SK-N-SH treated with all-trans-retinoic acid at 6 μM for 48 hours (cell line): ENCODE data around the gene SUOX.
A peak's percentile ranks its signal among the peaks of the same experiment; 100 is the strongest.

Experiments
- ATAC-seq: fragments of 200-7000 bp; cut with Tn5 transposase; 3 replicates; pipeline ENCODE4 v1.9.1; 2020; ENCODE audit warnings: mild to moderate bottlenecking, moderate library complexity
- ARNTL ChIP-seq: fragments of 450-650 bp; formaldehyde crosslinking; IDR thresholded peaks from 2 replicates; pipeline ENCODE4 v1.5.0; 2020; ENCODE audit warnings: low read depth, mild to moderate bottlenecking, moderate library complexity, borderline replicate concordance
- BACH2 ChIP-seq: fragments of 250-450 bp; sonication (Bioruptor Pico); IDR thresholded peaks from 2 replicates; pipeline ENCODE4 v1.9.0; 2021; ENCODE audit warnings: mild to moderate bottlenecking, borderline replicate concordance
- CREB5 ChIP-seq: fragments of 250-450 bp; sonication (Bioruptor Pico); IDR thresholded peaks from 2 replicates; pipeline ENCODE4 v1.5.1; 2020; ENCODE audit warnings: low read depth, mild to moderate bottlenecking, moderate library complexity
- CSDC2 ChIP-seq: fragments of 250-450 bp; sonication (Bioruptor Pico); IDR thresholded peaks from 2 replicates; pipeline ENCODE4 v1.5.0; 2020; ENCODE audit warnings: mild to moderate bottlenecking, moderate library complexity
- CSRNP3 ChIP-seq: fragments of 250-450 bp; sonication (Bioruptor Pico); IDR thresholded peaks from 2 replicates; pipeline ENCODE4 v1.5.1; 2021; ENCODE audit warnings: mild to moderate bottlenecking, moderate library complexity
- GLIS3 ChIP-seq: fragments of 250-450 bp; sonication (Bioruptor Pico); IDR thresholded peaks from 2 replicates; pipeline ENCODE4 v1.5.0; 2020; ENCODE audit warnings: mild to moderate bottlenecking, moderate library complexity
- OSR1 ChIP-seq: fragments of 250-450 bp; sonication (Bioruptor Pico); IDR thresholded peaks from 2 replicates; pipeline ENCODE4 v1.8.0; 2022; ENCODE audit warnings: moderate library complexity, mild to moderate bottlenecking, inconsistent platforms
- PPARA ChIP-seq: fragments of 250-450 bp; sonication (Bioruptor Pico); IDR thresholded peaks from 2 replicates; pipeline ENCODE4 v1.5.0; 2020; ENCODE audit warnings: mild to moderate bottlenecking, borderline replicate concordance
- SNAI2 ChIP-seq: fragments of 250-450 bp; sonication (Bioruptor Pico); IDR thresholded peaks from 2 replicates; pipeline ENCODE4 v1.5.0; 2020; ENCODE audit warnings: mild to moderate bottlenecking, moderate library complexity
- TOX ChIP-seq: fragments of 250-450 bp; sonication (Bioruptor Pico); IDR thresholded peaks from 2 replicates; pipeline ENCODE4 v1.8.0; 2021; ENCODE audit warnings: mild to moderate bottlenecking, moderate library complexity, borderline replicate concordance
- TSHZ2 ChIP-seq: fragments of 250-450 bp; sonication (Bioruptor Pico); IDR thresholded peaks from 2 replicates; pipeline ENCODE4 v1.5.0; 2020; ENCODE audit warnings: mild to moderate bottlenecking, moderate library complexity
- ZFP3 ChIP-seq: fragments of 250-450 bp; sonication (Bioruptor Pico); IDR thresholded peaks from 2 replicates; pipeline ENCODE4 v1.5.0; 2020; ENCODE audit warnings: mild to moderate bottlenecking, moderate library complexity
- ZFP30 ChIP-seq: fragments of 450-650 bp; formaldehyde crosslinking; IDR thresholded peaks from 2 replicates; pipeline ENCODE4 v1.5.0; 2022; ENCODE audit warnings: mild to moderate bottlenecking, moderate library complexity
- ZNF565 ChIP-seq: fragments of 450-650 bp; formaldehyde crosslinking; conservative IDR thresholded peaks from 2 replicates; pipeline ENCODE4 v1.5.0; 2020; ENCODE audit warnings: low read depth, mild to moderate bottlenecking, moderate library complexity
- TF ChIP-seq, protein P1 (sequence below): fragments of 250-450 bp; sonication (Bioruptor Pico); IDR thresholded peaks from 2 replicates; pipeline ENCODE4 v1.8.0; 2020; ENCODE audit warnings: mild to moderate bottlenecking, moderate library complexity, borderline replicate concordance
- TF ChIP-seq, protein P2 (sequence below): fragments of 250-450 bp; sonication (Bioruptor Pico); IDR thresholded peaks from 2 replicates; pipeline ENCODE4 v1.8.0; 2021; ENCODE audit warnings: low read depth, mild to moderate bottlenecking, moderate library complexity, borderline replicate concordance

The SUOX gene

GRCh38 chr12:56007564-56008559 lies 10.8 kb downstream of the SUOX start:
- ATAC-seq = peak; percentile 76
- TF ChIP-seq SNAI2 (CRISPR knock-in tag) (no peak), GLIS3 (CRISPR knock-in tag) (0 out of 2 replicates have a peak, but pooled peaks have one; percentile 72)

- TF ChIP-seq CSRNP3 (no peak), ZFP3 (CRISPR knock-in tag) (no peak), CSDC2 (CRISPR knock-in tag) (no peak), ARNTL (no peak), SNAI2 (CRISPR knock-in tag) (no peak), OSR1 (CRISPR knock-in tag) (no peak), GLIS3 (CRISPR knock-in tag) (no peak), ZFP30 (CRISPR knock-in tag) (no peak), CREB5 (CRISPR knock-in tag) (no peak), PPARA (CRISPR knock-in tag) (no peak), TOX (CRISPR knock-in tag) (no peak), ZNF565 (CRISPR knock-in tag) (no peak), TSHZ2 (CRISPR knock-in tag) (no peak), BACH2 (CRISPR knock-in tag) (no peak)
- TF ChIP-seq, protein P1, sequence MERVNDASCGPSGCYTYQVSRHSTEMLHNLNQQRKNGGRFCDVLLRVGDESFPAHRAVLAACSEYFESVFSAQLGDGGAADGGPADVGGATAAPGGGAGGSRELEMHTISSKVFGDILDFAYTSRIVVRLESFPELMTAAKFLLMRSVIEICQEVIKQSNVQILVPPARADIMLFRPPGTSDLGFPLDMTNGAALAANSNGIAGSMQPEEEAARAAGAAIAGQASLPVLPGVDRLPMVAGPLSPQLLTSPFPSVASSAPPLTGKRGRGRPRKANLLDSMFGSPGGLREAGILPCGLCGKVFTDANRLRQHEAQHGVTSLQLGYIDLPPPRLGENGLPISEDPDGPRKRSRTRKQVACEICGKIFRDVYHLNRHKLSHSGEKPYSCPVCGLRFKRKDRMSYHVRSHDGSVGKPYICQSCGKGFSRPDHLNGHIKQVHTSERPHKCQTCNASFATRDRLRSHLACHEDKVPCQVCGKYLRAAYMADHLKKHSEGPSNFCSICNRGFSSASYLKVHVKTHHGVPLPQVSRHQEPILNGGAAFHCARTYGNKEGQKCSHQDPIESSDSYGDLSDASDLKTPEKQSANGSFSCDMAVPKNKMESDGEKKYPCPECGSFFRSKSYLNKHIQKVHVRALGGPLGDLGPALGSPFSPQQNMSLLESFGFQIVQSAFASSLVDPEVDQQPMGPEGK (CRISPR knock-in tag) = no peak
- TF ChIP-seq, protein P2, sequence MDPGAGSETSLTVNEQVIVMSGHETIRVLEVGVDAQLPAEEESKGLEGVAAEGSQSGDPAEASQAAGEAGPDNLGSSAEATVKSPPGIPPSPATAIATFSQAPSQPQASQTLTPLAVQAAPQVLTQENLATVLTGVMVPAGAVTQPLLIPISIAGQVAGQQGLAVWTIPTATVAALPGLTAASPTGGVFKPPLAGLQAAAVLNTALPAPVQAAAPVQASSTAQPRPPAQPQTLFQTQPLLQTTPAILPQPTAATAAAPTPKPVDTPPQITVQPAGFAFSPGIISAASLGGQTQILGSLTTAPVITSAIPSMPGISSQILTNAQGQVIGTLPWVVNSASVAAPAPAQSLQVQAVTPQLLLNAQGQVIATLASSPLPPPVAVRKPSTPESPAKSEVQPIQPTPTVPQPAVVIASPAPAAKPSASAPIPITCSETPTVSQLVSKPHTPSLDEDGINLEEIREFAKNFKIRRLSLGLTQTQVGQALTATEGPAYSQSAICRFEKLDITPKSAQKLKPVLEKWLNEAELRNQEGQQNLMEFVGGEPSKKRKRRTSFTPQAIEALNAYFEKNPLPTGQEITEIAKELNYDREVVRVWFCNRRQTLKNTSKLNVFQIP (CRISPR knock-in tag) = no peak
- TF ChIP-seq, all 23 proteins: peak for 0
- ATAC-seq = no peak
Measured at GRCh38 chr12:56010111-56010570, 13.1 kb downstream of the SUOX start.

DNA sequence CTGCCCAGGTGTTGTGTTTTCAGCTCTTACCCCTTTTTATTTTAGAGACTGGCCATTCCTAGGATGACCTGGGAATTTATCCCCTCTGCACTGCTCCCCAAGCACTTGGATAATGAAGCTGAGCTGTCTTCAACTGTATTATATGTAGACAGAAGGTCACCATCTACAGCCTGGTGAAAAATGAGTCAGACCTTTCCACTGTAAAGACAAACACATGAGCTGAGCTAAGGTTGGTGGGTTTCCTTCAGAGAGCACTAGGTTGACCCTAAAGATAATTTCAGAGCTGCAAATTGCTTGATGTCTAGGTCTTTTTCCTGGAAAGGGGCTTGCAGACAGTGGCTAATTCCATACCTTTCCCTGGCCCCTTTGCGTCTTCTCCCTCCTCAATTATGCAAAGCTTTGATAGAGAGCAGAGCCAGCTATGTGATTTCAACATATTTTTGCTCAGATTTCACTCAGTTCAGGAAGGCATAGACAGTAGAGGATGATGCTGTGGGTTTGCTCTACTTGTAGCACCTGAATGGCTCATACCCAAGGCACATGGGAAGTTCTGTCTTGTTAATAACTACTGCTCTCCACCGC lies 14.5 kb downstream of the SUOX start:
- ATAC-seq = no peak
- TF ChIP-seq, protein P2 (CRISPR knock-in tag) = no peak
- TF ChIP-seq ARNTL = no peak
- TF ChIP-seq, all 23 proteins: peak for 0
